ENCODE measurements around the gene NF1. TPM values are rescaled to one million over a fixed set of nuclear protein-coding genes. Genes with fewer than 3 reads are reported as not detected.

NF1 gene
- total RNA-seq, 4 donors from 2014 or later = 61.4 to 81.2 (median 66.6) TPM

- TF ChIP-seq, protein P1, sequence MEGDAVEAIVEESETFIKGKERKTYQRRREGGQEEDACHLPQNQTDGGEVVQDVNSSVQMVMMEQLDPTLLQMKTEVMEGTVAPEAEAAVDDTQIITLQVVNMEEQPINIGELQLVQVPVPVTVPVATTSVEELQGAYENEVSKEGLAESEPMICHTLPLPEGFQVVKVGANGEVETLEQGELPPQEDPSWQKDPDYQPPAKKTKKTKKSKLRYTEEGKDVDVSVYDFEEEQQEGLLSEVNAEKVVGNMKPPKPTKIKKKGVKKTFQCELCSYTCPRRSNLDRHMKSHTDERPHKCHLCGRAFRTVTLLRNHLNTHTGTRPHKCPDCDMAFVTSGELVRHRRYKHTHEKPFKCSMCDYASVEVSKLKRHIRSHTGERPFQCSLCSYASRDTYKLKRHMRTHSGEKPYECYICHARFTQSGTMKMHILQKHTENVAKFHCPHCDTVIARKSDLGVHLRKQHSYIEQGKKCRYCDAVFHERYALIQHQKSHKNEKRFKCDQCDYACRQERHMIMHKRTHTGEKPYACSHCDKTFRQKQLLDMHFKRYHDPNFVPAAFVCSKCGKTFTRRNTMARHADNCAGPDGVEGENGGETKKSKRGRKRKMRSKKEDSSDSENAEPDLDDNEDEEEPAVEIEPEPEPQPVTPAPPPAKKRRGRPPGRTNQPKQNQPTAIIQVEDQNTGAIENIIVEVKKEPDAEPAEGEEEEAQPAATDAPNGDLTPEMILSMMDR (IDR thresholded peaks at IDR 0.05; ENCODE audit: low read depth) = no peak
Observed at GRCh38 chr17:31054761-31055160, 40.0 kb upstream of the NF1 start.

- TF ChIP-seq, protein P1 (IDR thresholded peaks at IDR 0.05; ENCODE audit: low read depth) = no peak
Observed at GRCh38 chr17:31058976-31059375, 35.8 kb upstream of the NF1 start.

DNA sequence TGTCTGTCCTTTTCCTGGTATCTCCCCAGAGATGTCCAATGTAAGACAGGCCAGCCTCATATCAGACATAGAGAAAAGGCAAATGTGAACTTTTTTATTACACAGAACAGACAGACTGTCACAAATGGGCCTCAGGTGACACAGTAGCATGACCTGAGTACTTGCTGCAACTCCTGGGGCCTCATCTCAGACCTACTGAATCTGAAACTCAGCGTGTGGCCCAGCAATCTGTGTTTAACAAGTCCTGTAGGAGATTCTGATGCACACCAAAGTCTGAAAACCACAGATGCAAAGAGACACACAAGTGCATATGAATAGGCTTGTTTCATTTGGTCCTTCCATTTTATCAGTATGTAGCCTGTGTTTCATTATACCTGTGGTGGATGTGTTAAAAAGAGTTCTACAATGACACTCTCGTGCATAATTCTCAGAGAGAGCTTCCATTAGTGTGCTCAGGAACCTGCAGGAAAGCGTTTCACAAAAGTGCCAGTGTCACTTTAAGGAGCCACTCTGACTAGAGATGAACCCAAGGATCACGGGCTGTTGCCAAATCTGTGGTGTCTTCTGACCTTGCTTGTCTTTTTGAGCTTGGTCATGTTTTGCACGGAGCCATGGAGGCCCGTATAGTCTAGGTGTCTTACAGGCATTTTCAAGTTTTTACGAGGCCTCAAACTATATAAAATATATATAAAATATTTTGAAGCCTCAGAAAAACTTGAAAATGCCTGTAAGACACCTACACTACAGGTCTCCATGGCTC lies 33.8 kb upstream of the NF1 start:
- TF ChIP-seq, protein P1 (IDR thresholded peaks at IDR 0.05; ENCODE audit: low read depth) = no peak

GRCh38 chr17:31061678-31062077 lies 33.1 kb upstream of the NF1 start:
- TF ChIP-seq, protein P1 (IDR thresholded peaks at IDR 0.05; ENCODE audit: low read depth) = no peak

DNA sequence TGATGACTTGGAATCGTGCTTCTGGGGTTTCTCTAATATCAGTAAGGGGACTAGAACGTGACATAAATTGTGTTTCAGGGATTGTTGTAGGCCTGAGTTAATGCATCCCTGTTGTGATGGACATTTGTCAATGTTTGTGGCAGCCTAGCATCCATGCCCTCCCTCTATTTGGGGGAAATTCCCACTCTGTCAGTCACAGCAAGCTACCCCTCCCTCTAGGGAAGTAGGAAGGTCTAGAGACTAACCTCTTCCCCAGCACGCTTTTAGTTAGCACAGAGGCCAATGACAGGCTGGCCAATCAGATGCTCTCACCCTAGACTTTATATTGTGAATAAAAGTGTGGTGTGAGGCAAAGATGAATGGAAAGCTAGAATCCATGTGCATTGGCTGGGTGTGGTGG lies 32.4 kb upstream of the NF1 start:
- TF ChIP-seq, protein P1 (IDR thresholded peaks at IDR 0.05; ENCODE audit: low read depth) = no peak

- TF ChIP-seq, protein P1 (IDR thresholded peaks at IDR 0.05; ENCODE audit: low read depth) = no peak
Observed at GRCh38 chr17:31064707-31065106, 30.1 kb upstream of the NF1 start.

GRCh38 chr17:31067691-31068184 lies 27.0 kb upstream of the NF1 start:
- TF ChIP-seq, protein P1 (IDR thresholded peaks at IDR 0.05; ENCODE audit: low read depth) = no peak

Data from subcutaneous adipose tissue (tissue), 4 donors.